Measurements from ENCODE around the gene ANK2. TPM values are rescaled to one million over a fixed set of nuclear protein-coding genes. Genes with fewer than 3 reads are reported as not detected.

Gene ANK2
- total RNA-seq, result 148 and 190 TPM in 2 replicates
- 48.2 and 49.4 TPM in 2 replicates for polyA plus RNA-seq

GRCh38 chr4:113049421-113050370 is at the start of gene ANK2:
Gene ANK2, plus strand, starts transcription at chr4:113049653. Its CDS starts 76 bp downstream, at chr4:113049729.
- DNase-seq (ENCODE audit: low read depth in 1 of 2, low spot score in 1 of 2), result peak in 1 of 2 donors; percentile 27
- Histone ChIP-seq H3K4me1 (ENCODE audit: low read depth) (peaks cover 10% of the 10 kb centered on the region), H3K9me3 (ENCODE audit: low read depth) (no peaks in the 10 kb centered on the region), H3K27me3 (no peaks in the 10 kb centered on the region), H3K36me3 (no peaks in the 10 kb centered on the region), H3K27ac (no peak within 1 kb of the TSS), H3K4me3 (no peak within 1 kb of the TSS)
- TF ChIP-seq, protein P1, sequence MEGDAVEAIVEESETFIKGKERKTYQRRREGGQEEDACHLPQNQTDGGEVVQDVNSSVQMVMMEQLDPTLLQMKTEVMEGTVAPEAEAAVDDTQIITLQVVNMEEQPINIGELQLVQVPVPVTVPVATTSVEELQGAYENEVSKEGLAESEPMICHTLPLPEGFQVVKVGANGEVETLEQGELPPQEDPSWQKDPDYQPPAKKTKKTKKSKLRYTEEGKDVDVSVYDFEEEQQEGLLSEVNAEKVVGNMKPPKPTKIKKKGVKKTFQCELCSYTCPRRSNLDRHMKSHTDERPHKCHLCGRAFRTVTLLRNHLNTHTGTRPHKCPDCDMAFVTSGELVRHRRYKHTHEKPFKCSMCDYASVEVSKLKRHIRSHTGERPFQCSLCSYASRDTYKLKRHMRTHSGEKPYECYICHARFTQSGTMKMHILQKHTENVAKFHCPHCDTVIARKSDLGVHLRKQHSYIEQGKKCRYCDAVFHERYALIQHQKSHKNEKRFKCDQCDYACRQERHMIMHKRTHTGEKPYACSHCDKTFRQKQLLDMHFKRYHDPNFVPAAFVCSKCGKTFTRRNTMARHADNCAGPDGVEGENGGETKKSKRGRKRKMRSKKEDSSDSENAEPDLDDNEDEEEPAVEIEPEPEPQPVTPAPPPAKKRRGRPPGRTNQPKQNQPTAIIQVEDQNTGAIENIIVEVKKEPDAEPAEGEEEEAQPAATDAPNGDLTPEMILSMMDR (IDR thresholded peaks at IDR 0.05; ENCODE audit: low read depth, low read length), result no peak

- no peak for DNase-seq (ENCODE audit: low read depth in 1 of 2, low spot score in 1 of 2)
- Histone ChIP-seq H3K4me1 (ENCODE audit: low read depth) (no peaks in the 10 kb centered on the region), H3K27me3 (no peaks in the 10 kb centered on the region), H3K4me3 (no peak overlapping the region), H3K27ac (no peak overlapping the region), H3K36me3 (no peaks in the 10 kb centered on the region), H3K9me3 (ENCODE audit: low read depth) (no peaks in the 10 kb centered on the region)
- TF ChIP-seq, protein P1 (IDR thresholded peaks at IDR 0.05; ENCODE audit: low read depth, low read length), result no peak
Observed at GRCh38 chr4:113003841-113004240, 45.6 kb upstream of the ANK2 start.

DNA sequence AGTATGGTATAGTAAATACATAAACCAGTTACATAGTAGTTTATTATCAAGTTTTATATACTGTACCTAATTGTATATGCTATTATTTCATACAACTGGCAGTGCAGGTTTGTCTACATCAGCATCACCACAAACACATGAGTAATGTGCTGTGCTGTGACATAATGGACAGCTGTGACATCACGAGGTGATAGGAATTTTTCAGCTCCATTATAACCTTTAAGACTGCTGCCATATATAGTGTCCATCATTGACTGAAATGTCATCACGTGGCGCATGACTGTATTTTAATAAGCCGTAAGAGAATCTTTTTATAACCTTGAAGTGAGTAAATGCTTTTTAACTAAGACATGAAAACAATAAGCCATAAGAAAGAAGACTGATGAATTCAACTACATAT is 44.8 kb upstream of the ANK2 start:
- Histone ChIP-seq H3K36me3 (no peaks in the 10 kb centered on the region), H3K27ac (no peak overlapping the region), H3K4me3 (no peak overlapping the region), H3K27me3 (no peaks in the 10 kb centered on the region), H3K9me3 (ENCODE audit: low read depth) (no peaks in the 10 kb centered on the region), H3K4me1 (ENCODE audit: low read depth) (no peaks in the 10 kb centered on the region)
- DNase-seq (ENCODE audit: low read depth in 1 of 2, low spot score in 1 of 2), result no peak
- TF ChIP-seq, protein P1 (IDR thresholded peaks at IDR 0.05; ENCODE audit: low read depth, low read length), result no peak

- peaks cover 4% of the 10 kb centered on the region for H3K4me1 ChIP-seq (ENCODE audit: low read depth)
- H3K27me3 ChIP-seq, result no peaks in the 10 kb centered on the region
- TF ChIP-seq, protein P1 (IDR thresholded peaks at IDR 0.05; ENCODE audit: low read depth, low read length), result no peak
- no peaks in the 10 kb centered on the region for H3K9me3 ChIP-seq (ENCODE audit: low read depth)
- H3K4me3 ChIP-seq, result no peak overlapping the region
- no peaks in the 10 kb centered on the region for H3K36me3 ChIP-seq
- no peak for DNase-seq (ENCODE audit: low read depth in 1 of 2, low spot score in 1 of 2)
- H3K27ac ChIP-seq, result no peak overlapping the region
Observed at GRCh38 chr4:113006632-113007031, 42.8 kb upstream of the ANK2 start.

DNA sequence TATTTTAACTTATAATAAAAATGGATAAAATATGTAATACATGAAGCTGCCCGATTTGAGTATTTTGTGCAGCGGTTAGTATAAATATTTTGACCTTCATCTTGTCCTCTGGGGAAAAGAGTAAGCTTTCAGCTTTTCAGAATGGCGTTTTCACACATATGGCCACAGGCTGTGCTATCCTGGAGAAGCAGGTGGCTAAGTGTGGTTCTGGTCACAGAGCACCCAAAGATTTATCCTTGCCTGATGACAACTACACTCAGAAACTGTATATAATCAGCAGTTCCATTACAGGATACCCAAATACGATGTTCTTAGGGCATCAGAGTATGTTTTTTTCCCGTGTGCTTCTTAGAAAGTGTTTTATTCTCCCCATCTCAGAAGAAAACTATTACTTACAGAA is 42.3 kb upstream of the ANK2 start:
- Histone ChIP-seq H3K4me1 (ENCODE audit: low read depth) (peaks cover 7% of the 10 kb centered on the region), H3K27ac (no peak overlapping the region), H3K36me3 (no peaks in the 10 kb centered on the region), H3K9me3 (ENCODE audit: low read depth) (no peaks in the 10 kb centered on the region), H3K4me3 (no peak overlapping the region), H3K27me3 (no peaks in the 10 kb centered on the region)
- DNase-seq (ENCODE audit: low read depth in 1 of 2, low spot score in 1 of 2), result no peak
- TF ChIP-seq, protein P1 (IDR thresholded peaks at IDR 0.05; ENCODE audit: low read depth, low read length), result no peak
